NCI-H128 (cell line): ENCODE results near the gene ZNF493.

ENCODE experiments used
- DNase-seq: peaks from one replicate; lab custom pipeline; 2025; ENCODE audit not compliant: unreplicated experiment; lab: John Stamatoyannopoulos, UW

ZNF493 gene

DNA sequence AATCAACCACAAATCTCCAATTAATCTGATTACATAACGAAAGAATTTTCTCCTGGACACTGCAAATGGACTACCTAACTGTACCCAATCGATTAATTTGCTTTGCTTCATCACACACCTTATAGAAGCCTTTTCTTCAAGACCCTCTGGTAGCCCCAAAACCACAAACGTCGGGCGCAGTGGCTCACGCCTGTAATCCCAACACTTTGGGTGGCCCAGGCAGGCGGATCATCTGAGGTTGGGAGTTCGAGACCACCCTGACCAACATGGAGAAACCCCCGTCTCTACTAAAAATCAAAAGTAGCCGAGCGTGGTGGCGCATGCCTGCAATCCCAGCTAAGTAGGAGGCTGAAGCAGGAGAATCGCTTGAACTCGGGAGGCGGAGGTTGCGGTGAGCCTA is 65.6 kb downstream of the ZNF493 start:
- no peak for DNase-seq

- no peak for DNase-seq
Measured at GRCh38 chr19:21463449-21464105, 66.6 kb downstream of the ZNF493 start.

DNA sequence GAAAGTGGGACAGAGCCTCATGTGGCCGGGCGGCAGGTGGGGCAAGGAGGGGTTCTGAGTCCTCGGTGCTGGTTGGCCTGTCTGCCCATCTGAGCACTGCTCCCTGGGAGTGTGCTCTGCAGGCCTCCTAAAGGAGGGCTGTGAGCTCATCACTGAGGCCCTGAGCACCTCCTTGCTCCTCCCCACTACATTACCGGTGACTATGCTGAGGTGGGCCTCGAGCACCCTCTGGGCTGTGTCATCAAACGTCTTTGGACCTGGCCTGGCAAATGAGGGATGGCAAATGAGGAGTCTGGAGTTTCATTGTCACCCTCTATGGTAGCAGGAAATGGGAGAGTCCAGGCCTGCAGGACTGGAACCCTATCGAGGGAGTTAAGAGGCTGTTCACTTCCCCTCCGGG is 69.7 kb downstream of the ZNF493 start:
- DNase-seq: no peak

DNA sequence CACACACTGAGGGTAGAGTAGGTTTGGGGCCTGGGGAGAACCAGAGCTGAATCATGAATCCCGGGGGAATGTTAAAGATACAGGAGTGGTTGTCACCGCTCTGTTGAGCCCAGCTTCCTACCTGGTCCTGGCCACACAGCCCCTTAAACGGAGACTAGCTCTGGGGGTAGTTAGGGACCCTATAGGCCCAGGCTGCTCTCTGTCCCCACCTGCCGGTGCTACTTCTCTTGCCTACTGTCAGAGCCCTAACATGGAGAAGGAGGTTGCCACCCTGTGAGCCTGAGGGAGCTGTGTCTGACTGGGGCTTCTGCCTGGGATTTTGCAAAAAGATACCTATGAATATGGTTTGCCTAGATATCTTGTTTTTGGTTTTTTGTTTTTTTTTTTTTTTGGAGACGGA is 71.9 kb downstream of the ZNF493 start:
- no peak for DNase-seq

DNA sequence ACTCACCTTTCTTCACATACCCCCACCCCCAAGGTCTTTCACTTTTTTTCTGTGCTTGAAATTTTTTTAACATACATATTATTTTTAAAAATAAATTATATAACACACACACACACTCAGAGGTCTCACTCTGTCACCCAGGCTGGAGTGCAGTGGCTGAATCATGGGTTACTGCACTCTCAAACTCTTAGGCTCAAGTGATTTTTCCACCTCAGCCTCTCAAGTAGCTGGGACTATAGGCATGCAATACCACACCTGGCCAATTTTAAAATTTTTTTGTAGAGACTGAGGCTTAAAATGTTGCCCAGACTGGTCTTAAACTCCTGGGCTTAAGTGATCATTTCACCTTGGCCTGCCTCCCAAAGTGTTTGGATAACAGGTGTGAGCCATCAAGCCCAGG is 75.6 kb downstream of the ZNF493 start:
- no peak for DNase-seq

- DNase-seq: no peak
Measured at GRCh38 chr19:21474671-21475181, 77.8 kb downstream of the ZNF493 start.
